GM23338 (cell line): Measurements from ENCODE around the gene ATPAF1. TPM values are rescaled to one million over a fixed set of nuclear protein-coding genes. Genes with fewer than 3 reads are reported as not detected.

ENCODE experiments used
- ATAC-seq: fragments of 200-7000 bp; cut with Tn5 transposase; 3 replicates; pipeline ENCODE4 v1.9.1; 2020
- DNase-seq: peaks from one replicate; pipeline ENCODE4 v3.0.0-alpha.2; 2015; ENCODE audit warnings: low spot score
- H2AFZ ChIP-seq: fragments of 200-600 bp; sonication (generic); 2 replicates; pipeline ENCODE4 v1.8.0; 2016; ENCODE audit warnings: antibody characterized with exemption, mild to moderate bottlenecking, moderate library complexity
- H3F3A ChIP-seq: fragments of 200-600 bp; sonication (generic); replicated peaks from 2 replicates; pipeline ENCODE4 v1.8.0; 2017; ENCODE audit warnings: antibody characterized with exemption, mixed run types, low read depth
- H3K27ac ChIP-seq: fragments of 200-600 bp; sonication (generic); 2 replicates; pipeline ENCODE4 v1.6.1; 2016; ENCODE audit warnings: low read depth
- H3K27me3 ChIP-seq: fragments of 200-600 bp; sonication (generic); 2 replicates; pipeline ENCODE4 v1.8.0; 2016; ENCODE audit warnings: mild to moderate bottlenecking, mixed run types, moderate library complexity; ENCODE audit not compliant: insufficient read depth
- H3K36me3 ChIP-seq: fragments of 200-600 bp; sonication (generic); 2 replicates; pipeline ENCODE4 v1.8.0; 2016; ENCODE audit warnings: mild to moderate bottlenecking; ENCODE audit not compliant: insufficient read depth
- H3K4me1 ChIP-seq: fragments of 200-600 bp; sonication (generic); 2 replicates; pipeline ENCODE4 v1.8.0; 2016; ENCODE audit warnings: mild to moderate bottlenecking, moderate library complexity; ENCODE audit not compliant: insufficient read depth
- H3K4me2 ChIP-seq: fragments of 200-600 bp; sonication (generic); 2 replicates; pipeline ENCODE4 v1.7.1; 2017; ENCODE audit warnings: mixed run types
- H3K4me3 ChIP-seq: fragments of 200-600 bp; sonication (generic); 2 replicates; pipeline ENCODE4 v1.6.1; 2016; ENCODE audit warnings: mixed run types
- H3K79me2 ChIP-seq: fragments of 200-600 bp; sonication (generic); replicated peaks from 2 replicates; pipeline ENCODE4 v1.8.0; 2017; ENCODE audit warnings: mild to moderate bottlenecking; ENCODE audit not compliant: insufficient read depth
- H3K9me2 ChIP-seq: fragments of 200-600 bp; sonication (generic); 2 replicates; pipeline ENCODE4 v1.8.0; 2017; ENCODE audit not compliant: insufficient read depth
- H4K20me1 ChIP-seq: fragments of 200-600 bp; sonication (generic); replicated peaks from 2 replicates; pipeline ENCODE4 v1.8.0; 2017; ENCODE audit warnings: mild to moderate bottlenecking; ENCODE audit not compliant: insufficient read depth
- H3K27ac Mint-ChIP-seq: 2 replicates; pipeline ENCODE4 v1.8.0; 2020; ENCODE audit warnings: inconsistent platforms, mild to moderate bottlenecking, moderate library complexity, mixed read lengths
- H3K27me3 Mint-ChIP-seq: 3 replicates; pipeline ENCODE4 v1.8.0; 2022; ENCODE audit warnings: low read depth, mild to moderate bottlenecking, moderate library complexity, mixed read lengths, inconsistent platforms; ENCODE audit not compliant: insufficient read depth, poor library complexity
- H3K36me3 Mint-ChIP-seq: 3 replicates; pipeline ENCODE4 v1.8.0; 2021; ENCODE audit warnings: low read depth, mild to moderate bottlenecking, inconsistent platforms, moderate library complexity, mixed read lengths
- H3K4me1 Mint-ChIP-seq: 3 replicates; pipeline ENCODE4 v1.8.0; 2020; ENCODE audit warnings: mild to moderate bottlenecking, inconsistent platforms, mixed read lengths
- H3K4me3 Mint-ChIP-seq: 3 replicates; pipeline ENCODE4 v1.8.0; 2021; ENCODE audit warnings: moderate library complexity, mild to moderate bottlenecking, inconsistent platforms, mixed read lengths
- H3K9me3 Mint-ChIP-seq: 3 replicates; pipeline ENCODE4 v1.8.0; 2020; ENCODE audit warnings: moderate library complexity, mild to moderate bottlenecking, inconsistent platforms, mixed read lengths
- CREB1 ChIP-seq: fragments of 250-450 bp; sonication (Bioruptor Pico); IDR thresholded peaks from 2 replicates; pipeline ENCODE4 v1.5.0; 2020; ENCODE audit warnings: low read depth, mild to moderate bottlenecking, moderate library complexity
- ETS1 ChIP-seq: IDR thresholded peaks from 2 replicates; pipeline ENCODE4 v1.6.1; 2016; ENCODE audit warnings: antibody characterized with exemption
- EZH2 ChIP-seq: fragments of 200-600 bp; sonication (generic); IDR thresholded peaks from one replicate; pipeline ENCODE4 v1.8.0; 2017; ENCODE audit warnings: antibody characterized with exemption, mild to moderate bottlenecking, low read depth; ENCODE audit not compliant: unreplicated experiment
- EZH2phosphoT487 ChIP-seq: fragments of 200-600 bp; sonication (generic); IDR thresholded peaks from one replicate; pipeline ENCODE4 v1.8.1; 2018; ENCODE audit warnings: antibody characterized with exemption; ENCODE audit not compliant: unreplicated experiment
- JUNB ChIP-seq: IDR thresholded peaks from one replicate; pipeline ENCODE4 v1.6.1; 2016; ENCODE audit warnings: antibody characterized with exemption; ENCODE audit not compliant: unreplicated experiment
- NANOG ChIP-seq: IDR thresholded peaks from 2 replicates; pipeline ENCODE4 v1.6.1; 2016; ENCODE audit warnings: antibody characterized with exemption, borderline replicate concordance
- POLR2AphosphoS5 ChIP-seq: IDR thresholded peaks from 2 replicates; pipeline ENCODE4 v1.6.1; 2016; ENCODE audit warnings: antibody characterized with exemption, low read depth
- REST ChIP-seq: IDR thresholded peaks from one replicate; pipeline ENCODE4 v1.6.1; 2018; ENCODE audit warnings: antibody characterized with exemption; ENCODE audit not compliant: unreplicated experiment
- STAT1 ChIP-seq: IDR thresholded peaks from one replicate; pipeline ENCODE4 v1.6.1; 2016; ENCODE audit warnings: antibody characterized with exemption; ENCODE audit not compliant: unreplicated experiment
- ZNF114 ChIP-seq: fragments of 250-450 bp; sonication (Bioruptor Pico); IDR thresholded peaks from 2 replicates; pipeline ENCODE4 v1.5.0; 2020; ENCODE audit warnings: mild to moderate bottlenecking, moderate library complexity
- ZNF331 ChIP-seq: fragments of 250-450 bp; sonication (Bioruptor Pico); IDR thresholded peaks from 2 replicates; pipeline ENCODE4 v1.5.0; 2020; ENCODE audit warnings: low read depth, mild to moderate bottlenecking, moderate library complexity
- ZNF462 ChIP-seq: fragments of 250-450 bp; sonication (Bioruptor Pico); IDR thresholded peaks from 2 replicates; pipeline ENCODE4 v1.5.0; 2020; ENCODE audit warnings: mild to moderate bottlenecking, moderate library complexity
- polyA plus RNA-seq: library from polyadenylated mRNA; unstranded; fragments of >200 nt; fragmentation: Nextera tagmentation; extraction: Ambion mirVana; gene quantifications from 2 replicates; pipeline ENCODE4 v1.2.1, GENCODE V29; 2016
- total RNA-seq: library from RNA; depleted of rRNA; stranded (reverse); fragments of >200 nt; shearing (Covaris generic); gene quantifications from 2 replicates; pipeline ENCODE4 v1.2.3, GENCODE V29; 2014

The ATPAF1 gene
- total and polyA plus RNA-seq, 2 experiments from 2014 or later, result 41.2 to 67.6 TPM

- Histone ChIP-seq H3K9me2 (no peaks in the 10 kb centered on the region), H3K36me3 (peaks cover 19% of the 10 kb centered on the region), H3K4me3 (no peak overlapping the region), H3K4me2 (no peak overlapping the region), H2AFZ (no peak overlapping the region), H3K27ac (no peak overlapping the region), H3K4me1 (no peaks in the 10 kb centered on the region), H4K20me1 (no peaks in the 10 kb centered on the region; the same call in 1 of the 2 replicates), H3F3A (no peaks in the 10 kb centered on the region), H3K79me2 (no peaks in the 10 kb centered on the region), H3K27me3 (no peaks in the 10 kb centered on the region)
- ATAC-seq, result no peak
- peaks cover 15% of the 10 kb centered on the region; the same call in 2 of the 3 replicates for H3K9me3 Mint-ChIP-seq
- no peak for DNase-seq
- H3K36me3 Mint-ChIP-seq, result peaks cover 65% of the 10 kb centered on the region
- H3K4me1 Mint-ChIP-seq, result no peaks in the 10 kb centered on the region
- no peak overlapping the region for H3K4me3 Mint-ChIP-seq
- TF ChIP-seq EZH2phosphoT487 (no peak), ZNF114 (CRISPR knock-in tag) (no peak), EZH2 (no peak), ETS1 (no peak), JUNB (no peak), ZNF462 (CRISPR knock-in tag) (no peak), STAT1 (no peak), ZNF331 (CRISPR knock-in tag) (no peak), REST (no peak), CREB1 (no peak), NANOG (no peak), POLR2AphosphoS5 (no peak)
- H3K27me3 Mint-ChIP-seq, result no peaks in the 10 kb centered on the region
- no peak overlapping the region for H3K27ac Mint-ChIP-seq
Measured at GRCh38 chr1:46649764-46650163, 18.4 kb downstream of the ATPAF1 start.
